NCI-H1930 (cell line): Measurements from ENCODE around the gene HNRNPH1.

ENCODE experiments used
- DNase-seq, 2 experiments: peaks; one replicate each; lab custom pipeline; 2025; lab: John Stamatoyannopoulos, UW

HNRNPH1 gene

GRCh38 chr5:179621551-179622214, 1.8 kb downstream of the HNRNPH1 start:
- no peak for DNase-seq

- DNase-seq: no peak
Observed at GRCh38 chr5:179620703-179621350, 2.6 kb downstream of the HNRNPH1 start.

GRCh38 chr5:179620293-179620692, 3.2 kb downstream of the HNRNPH1 start:
- DNase-seq: no peak

- no peak for DNase-seq
Observed at GRCh38 chr5:179619776-179620175, 3.7 kb downstream of the HNRNPH1 start.

GRCh38 chr5:179618923-179619554, 4.4 kb downstream of the HNRNPH1 start:
- no peak for DNase-seq

GRCh38 chr5:179617930-179618329, 5.5 kb downstream of the HNRNPH1 start:
- no peak for DNase-seq

- DNase-seq: no peak
Observed at GRCh38 chr5:179616002-179616594, 7.4 kb downstream of the HNRNPH1 start.

GRCh38 chr5:179615203-179615602, 8.3 kb downstream of the HNRNPH1 start:
- DNase-seq: no peak

- no peak for DNase-seq
Observed at GRCh38 chr5:179614745-179615144, 8.7 kb downstream of the HNRNPH1 start.

GRCh38 chr5:179613460-179614071, 9.9 kb downstream of the HNRNPH1 start:
- no peak for DNase-seq

GRCh38 chr5:179612577-179613459, 10.7 kb downstream of the HNRNPH1 start:
- no peak for DNase-seq

GRCh38 chr5:179610903-179611265, 12.6 kb downstream of the HNRNPH1 start:
- DNase-seq: no peak

GRCh38 chr5:179610109-179610902, 13.2 kb downstream of the HNRNPH1 start:
- DNase-seq: no peak

GRCh38 chr5:179609834-179610108, 13.7 kb downstream of the HNRNPH1 start:
- no peak for DNase-seq

GRCh38 chr5:179608131-179608581, 15.3 kb downstream of the HNRNPH1 start:
- DNase-seq: no peak

- no peak for DNase-seq
Observed at GRCh38 chr5:179607160-179607931, 16.1 kb downstream of the HNRNPH1 start.

GRCh38 chr5:179606910-179607159, 16.6 kb downstream of the HNRNPH1 start:
- no peak for DNase-seq

- DNase-seq: no peak
Observed at GRCh38 chr5:179606071-179606909, 17.2 kb downstream of the HNRNPH1 start.

- no peak for DNase-seq
Observed at GRCh38 chr5:179605026-179605833, 18.2 kb downstream of the HNRNPH1 start.
